K562 (cell line): ENCODE results near the gene TMPRSS7. TPM values are rescaled to one million over a fixed set of nuclear protein-coding genes. Genes with fewer than 3 reads are reported as not detected.

Experiments used
- ATAC-seq: fragments of 200-7000 bp; cut with Tn5 transposase; 3 replicates; pipeline ENCODE4 v1.9.1; 2020; ENCODE audit warnings: moderate library complexity
- BruUV-seq: library from RNA; stranded (reverse); fragments of 400-500 nt; replicated peaks from 2 replicates; lab custom pipeline; 2021; lab: Mats Ljungman, UMichigan
- CTCF ChIA-PET: fragments of 300-600 bp; formaldehyde crosslinking; extraction: SDS; loops from one replicate; lab custom pipeline; 2021; ENCODE audit warnings: low intra/inter-chr PET ratio; lab: Yijun Ruan, JAX
- POLR2A ChIA-PET: fragments of 300-600, 350-650 bp; sonication (Branson Sonifier 250); formaldehyde crosslinking; extraction: SDS; loops from one replicate; lab custom pipeline; 2021; ENCODE audit warnings: antibody characterized with exemption, inconsistent platforms; lab: Yijun Ruan, JAX
- DNase-seq, 4 experiments: peaks; one replicate each; pipeline versions ENCODE4 v3.0.0 to v3.0.0-alpha.2; 2011 to 2018; ENCODE audit warnings: low spot score in 3 of 4, mixed read lengths in 3 of 4; ENCODE audit errors: extremely low read depth in 1 of 4
- FAIRE-seq: peaks from 2 replicates; lab custom pipeline; 2011; peaks lifted over from hg19 to GRCh38; lab: Jason Lieb, UNC
- H2AFZ ChIP-seq: 2 replicates; pipeline ENCODE4 v1.6.0; 2011; ENCODE audit warnings: low read depth, low read length, control low read depth, inconsistent platforms
- H3K27ac ChIP-seq: fragments of 200-600 bp; 3 replicates; pipeline ENCODE4 v1.8.0; 2011; ENCODE audit warnings: low read depth, mild to moderate bottlenecking, control low read depth, inconsistent platforms, low read length, moderate library complexity, mixed read lengths; ENCODE audit errors: extremely low read depth
- H3K27me3 ChIP-seq, 2 experiments: fragments of 300-600 bp in 1 of 2; 2 replicates in 1 of 2; 3 replicates in 1 of 2; pipeline versions ENCODE4 v1.6.0 to v1.8.0; 2011; ENCODE audit warnings: inconsistent platforms in 2 of 2, low read length in 2 of 2, mild to moderate bottlenecking in 1 of 2, mixed read lengths in 1 of 2, moderate library complexity in 1 of 2; ENCODE audit not compliant: control insufficient read depth in 2 of 2, insufficient read depth in 2 of 2
- H3K36me3 ChIP-seq: fragments of 300-600 bp; 3 replicates; pipeline ENCODE4 v1.8.0; 2011; ENCODE audit warnings: mild to moderate bottlenecking, low read length, inconsistent platforms; ENCODE audit not compliant: control insufficient read depth, insufficient read depth
- H3K4me1 ChIP-seq, 2 experiments: fragments of 200-600 bp in 1 of 2; replicated peaks in 1 of 2; 2 replicates in 1 of 2; 3 replicates in 1 of 2; pipeline versions ENCODE4 v1.5.1 to v1.8.0; 2011; ENCODE audit warnings: inconsistent platforms in 2 of 2, low read length in 2 of 2, mild to moderate bottlenecking in 1 of 2, mixed read lengths in 1 of 2, moderate library complexity in 1 of 2; ENCODE audit not compliant: control insufficient read depth in 2 of 2, insufficient read depth in 2 of 2
- H3K4me2 ChIP-seq: 2 replicates; pipeline ENCODE4 v1.6.1; 2011; ENCODE audit warnings: low read length, control low read depth, inconsistent platforms, mixed read lengths; ENCODE audit not compliant: insufficient read depth
- H3K4me3 ChIP-seq: fragments of 200-600 bp; sonication (generic), shearing (Covaris generic); 2 replicates; pipeline ENCODE4 v1.5.1; 2016; ENCODE audit warnings: control low read depth, inconsistent platforms
- H3K79me2 ChIP-seq: fragments of 200-600 bp; 3 replicates; pipeline ENCODE4 v1.8.0; 2011; ENCODE audit warnings: low read length, inconsistent platforms; ENCODE audit not compliant: control insufficient read depth, insufficient read depth
- H3K9ac ChIP-seq, 2 experiments: 2 replicates each; pipeline versions ENCODE4 v1.6.0 to v1.6.1; 2011; ENCODE audit warnings: low read depth in 2 of 2, low read length in 2 of 2, control low read depth in 1 of 2, inconsistent platforms in 1 of 2, mild to moderate bottlenecking in 1 of 2, mixed read lengths in 1 of 2; ENCODE audit not compliant: insufficient read depth in 1 of 2
- H3K9me1 ChIP-seq: one replicate; pipeline ENCODE4 v1.6.0; 2011; ENCODE audit warnings: inconsistent platforms, mild to moderate bottlenecking, low read length, moderate library complexity; ENCODE audit not compliant: control insufficient read depth, insufficient read depth
- H3K9me3 ChIP-seq: replicated peaks from 2 replicates; pipeline ENCODE4 v1.5.1; 2011; ENCODE audit warnings: low read depth, low read length, inconsistent platforms; ENCODE audit not compliant: control insufficient read depth, insufficient read depth
- H4K20me1 ChIP-seq: replicated peaks from 2 replicates; pipeline ENCODE4 v1.6.1; 2011; ENCODE audit warnings: low read length, inconsistent platforms, mixed read lengths; ENCODE audit not compliant: control insufficient read depth, insufficient read depth
- ARNT ChIP-seq, 2 experiments: fragments of 450-650 bp; IDR thresholded peaks; 2 replicates each; pipeline ENCODE4 v1.6.1; 2016; ENCODE audit warnings: mild to moderate bottlenecking in 1 of 2
- ELF1 ChIP-seq: fragments of 200-800 bp; sonication (Bioruptor generic); IDR thresholded peaks from 2 replicates; pipeline ENCODE4 v1.6.1; 2016; ENCODE audit warnings: missing genetic modification characterization, missing compliant biosample characterization
- GTF2A2 ChIP-seq: IDR thresholded peaks from 2 replicates; pipeline ENCODE4 v1.6.1; 2016; ENCODE audit warnings: mild to moderate bottlenecking, missing genetic modification characterization, missing compliant biosample characterization
- HCFC1 ChIP-seq: IDR thresholded peaks from 2 replicates; pipeline ENCODE4 v1.6.1; 2012; ENCODE audit warnings: low read depth, low read length, improper control_type of control experiment
- HNRNPL ChIP-seq: fragments of 200-400 bp; formaldehyde crosslinking; IDR thresholded peaks from 2 replicates; pipeline ENCODE4 v1.6.1; 2017; ENCODE audit warnings: low read depth, mild to moderate bottlenecking, low read length
- HSF4 ChIP-seq: fragments of 250-450 bp; sonication (Bioruptor Pico); IDR thresholded peaks from 2 replicates; pipeline ENCODE4 v2.1.2; 2022; ENCODE audit warnings: mild to moderate bottlenecking, moderate library complexity, borderline replicate concordance
- MIER1 ChIP-seq: fragments of 450-650 bp; IDR thresholded peaks from 2 replicates; pipeline ENCODE4 v1.6.1; 2016; ENCODE audit warnings: antibody characterized with exemption, mild to moderate bottlenecking, low read depth
- NCOA2 ChIP-seq, 2 experiments: fragments of 450-650 bp; IDR thresholded peaks; 2 replicates each; pipeline ENCODE4 v1.6.1; 2018; ENCODE audit warnings: mild to moderate bottlenecking in 2 of 2, moderate library complexity in 1 of 2; ENCODE audit not compliant: partially characterized antibody in 2 of 2
- PREB ChIP-seq: sonication (generic); formaldehyde crosslinking; IDR thresholded peaks from 2 replicates; pipeline ENCODE4 v1.8.1; 2023; ENCODE audit warnings: mild to moderate bottlenecking, missing genetic modification reagents
- RFX7 ChIP-seq: fragments of 250-450 bp; sonication (Bioruptor Pico); IDR thresholded peaks from 2 replicates; pipeline ENCODE4 v1.5.1; 2021; ENCODE audit warnings: mild to moderate bottlenecking
- SAP30 ChIP-seq: fragments of 200-600 bp; sonication (generic); IDR thresholded peaks from 2 replicates; pipeline ENCODE4 v1.6.1; 2012; ENCODE audit warnings: borderline replicate concordance, low read depth, mild to moderate bottlenecking, moderate library complexity, low read length, control low read depth, inconsistent platforms; ENCODE audit not compliant: insufficient read depth, poor library complexity, severe bottlenecking
- U2AF2 ChIP-seq: fragments of 200-400 bp; formaldehyde crosslinking; optimal IDR thresholded peaks from 2 replicates; pipeline ENCODE3; 2017; ENCODE audit warnings: low read depth, mild to moderate bottlenecking, low read length
- ZBTB8A ChIP-seq: fragments of 450-650 bp; IDR thresholded peaks from 2 replicates; pipeline ENCODE4 v1.6.1; 2018; ENCODE audit warnings: mild to moderate bottlenecking, moderate library complexity; ENCODE audit not compliant: partially characterized antibody
- ZBTB9 ChIP-seq: fragments of 450-650 bp; formaldehyde crosslinking; IDR thresholded peaks from 2 replicates; pipeline ENCODE4 v1.4.0; 2020; ENCODE audit warnings: mild to moderate bottlenecking, moderate library complexity
- ZNF263 ChIP-seq: sonication (generic); formaldehyde crosslinking; IDR thresholded peaks from 2 replicates; pipeline ENCODE4 v1.8.0; 2022; ENCODE audit warnings: mild to moderate bottlenecking, missing genetic modification reagents, borderline replicate concordance
- ZNF408 ChIP-seq: fragments of 250-450 bp; sonication (Bioruptor Pico); IDR thresholded peaks from 2 replicates; pipeline ENCODE4 v1.4.0; 2020; ENCODE audit warnings: low read depth, mild to moderate bottlenecking, moderate library complexity
- WGBS: fragments of 100-300 bp; shearing (Covaris generic); methylation state at CpG from one replicate; pipeline ENCODE4 v1.1.6; 2016; ENCODE audit warnings: low coverage, mixed read lengths; ENCODE audit not compliant: insufficient coverage; ENCODE audit errors: missing lambda C conversion rate; 5-methylcytosine and 5-hydroxymethylcytosine counted together
- in situ Hi-C: fragments of 300-500 bp; cut with MboI; formaldehyde crosslinking; loops from 4 replicates; pipeline ENCODE4 v1.15.0; 2018; ENCODE audit warnings: inconsistent platforms, mixed read lengths
- intact Hi-C: fragments of 100-400 bp; cut with micrococcal nuclease; formaldehyde crosslinking; loops from 2 replicates; pipeline ENCODE4 v1.14.2; 2022
- polyA plus RNA-seq, 8 experiments: library from polyadenylated mRNA; depleted of rRNA in 4 of 8; stranded (reverse) in 5 of 8; unstranded in 3 of 8; fragments of >200 nt; fragmentation: Nextera tagmentation in 2 of 8; fragmentation: Illumina TruSeq in 1 of 8; extraction: Ambion mirVana in 2 of 8; extraction: Trizol in 1 of 8; gene quantifications; 2 replicates each; pipeline versions ENCODE4 v1.2.1 to v1.2.3, GENCODE V29; 2011 to 2014; ENCODE audit warnings: inconsistent platforms in 1 of 8, missing spikeins in 1 of 8
- total RNA-seq, 7 experiments: library from RNA; depleted of rRNA in 6 of 7; stranded (reverse); fragments of >200 nt in 6 of 7; fragmentation: Illumina TruSeq in 2 of 7; extraction: Trizol in 2 of 7; gene quantifications; 2 replicates each; pipeline versions ENCODE4 v1.2.1 to v1.2.3, GENCODE V29; 2011 to 2021; ENCODE audit warnings: low replicate concordance in 1 of 7
- TF ChIP-seq, protein P1 (sequence below), 2 experiments: IDR thresholded peaks; 2 replicates each; pipeline ENCODE4 v1.6.1; 2011; ENCODE audit warnings: borderline replicate concordance in 1 of 2, control low read depth in 1 of 2, low read depth in 1 of 2, low read length in 1 of 2, mild to moderate bottlenecking in 1 of 2, mixed read lengths in 1 of 2, moderate library complexity in 1 of 2; ENCODE audit not compliant: insufficient read depth in 1 of 2, insufficient read length in 1 of 2, poor library complexity in 1 of 2, severe bottlenecking in 1 of 2; ENCODE audit errors: extremely low read depth in 1 of 2

Gene TMPRSS7
- total and polyA plus RNA-seq, 9 of the 15 experiments (the other 6 are each of a cell fraction or from before 2014, with no cell fraction given) = not detected

- Histone ChIP-seq H3K27ac (no peak overlapping the region), H3K4me1 (no peaks in the 10 kb centered on the region), H3K27me3 (no peaks in the 10 kb centered on the region), H4K20me1 (no peaks in the 10 kb centered on the region), H3K4me3 (no peak overlapping the region), H3K9me1 (no peaks in the 10 kb centered on the region), H3K4me2 (no peak overlapping the region), H3K9me3 (no peaks in the 10 kb centered on the region), H3K79me2 (no peaks in the 10 kb centered on the region), H2AFZ (no peak overlapping the region), H3K9ac (no peak overlapping the region), H3K36me3 (no peaks in the 10 kb centered on the region)
- POLR2A ChIA-PET = no interaction called here
- no TSS peak for BruUV-seq
- 17% methylated on average over 2 of the region's 2 CpGs for WGBS
- no peak for FAIRE-seq
- no peak for TF ChIP-seq PREB (CRISPR knock-in tag)
- TF ChIP-seq HNRNPL = no peak
- no peak for TF ChIP-seq HSF4 (CRISPR knock-in tag)
- no peak for TF ChIP-seq MIER1
- TF ChIP-seq ZNF408 (CRISPR knock-in tag) = no peak
- TF ChIP-seq U2AF2 = no peak
- no peak for TF ChIP-seq RFX7
- TF ChIP-seq ARNT (IDR thresholded peaks at IDR 0.05) = no peak
- no peak for TF ChIP-seq ZBTB9 (CRISPR knock-in tag)
- TF ChIP-seq, protein P1, sequence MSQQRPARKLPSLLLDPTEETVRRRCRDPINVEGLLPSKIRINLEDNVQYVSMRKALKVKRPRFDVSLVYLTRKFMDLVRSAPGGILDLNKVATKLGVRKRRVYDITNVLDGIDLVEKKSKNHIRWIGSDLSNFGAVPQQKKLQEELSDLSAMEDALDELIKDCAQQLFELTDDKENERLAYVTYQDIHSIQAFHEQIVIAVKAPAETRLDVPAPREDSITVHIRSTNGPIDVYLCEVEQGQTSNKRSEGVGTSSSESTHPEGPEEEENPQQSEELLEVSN (IDR thresholded peaks at IDR 0.05; ENCODE audit: borderline replicate concordance in 1 of 2, extremely low read depth in 1 of 2, insufficient read depth in 1 of 2, insufficient read length in 1 of 2, low read depth in 1 of 2, low read length in 1 of 2, poor library complexity in 1 of 2, severe bottlenecking in 1 of 2) = no peak
- no peak for TF ChIP-seq ELF1 (tag)
- TF ChIP-seq SAP30 = no peak
- TF ChIP-seq GTF2A2 (tag) = no peak
- no peak for TF ChIP-seq ZNF263
- no peak for TF ChIP-seq ZBTB8A
- TF ChIP-seq HCFC1 = no peak
- TF ChIP-seq NCOA2 (IDR thresholded peaks at IDR 0.05; ENCODE audit: partially characterized antibody in 2 of 2) = no peak
- no peak for ATAC-seq
- CTCF ChIA-PET = no interaction called here
- intact Hi-C loops (no loop called here), in situ Hi-C loops (no loop called here)
- DNase-seq = no peak
These were observed 61.6 kb downstream of the TMPRSS7 start for GRCh38 chr3:112096176-112096575.
